ENCODE data around the gene TNNI3K. TPM values are rescaled to one million over a fixed set of nuclear protein-coding genes. Genes with fewer than 3 reads are reported as not detected.

TNNI3K gene
- total RNA-seq, 1 donor from 2014 or later, result not detected

- Mint-ChIP-seq H3K4me3 (ENCODE audit: unreplicated experiment) (no peak overlapping the region), H3K9me3 (ENCODE audit: unreplicated experiment) (no peaks in the 10 kb centered on the region), H3K27me3 (ENCODE audit: unreplicated experiment) (peaks cover 7% of the 10 kb centered on the region), H3K27ac (ENCODE audit: unreplicated experiment) (no peak overlapping the region), H3K36me3 (ENCODE audit: unreplicated experiment) (no peaks in the 10 kb centered on the region), H3K4me1 (ENCODE audit: unreplicated experiment) (no peaks in the 10 kb centered on the region)
- DNase-seq (ENCODE audit: extremely low spot score, unreplicated experiment), result no peak
- no peak for TF ChIP-seq CTCF (IDR thresholded peaks at IDR 0.05)
Measured at GRCh38 chr1:74481607-74482006, 246.4 kb downstream of the TNNI3K start.

DNA sequence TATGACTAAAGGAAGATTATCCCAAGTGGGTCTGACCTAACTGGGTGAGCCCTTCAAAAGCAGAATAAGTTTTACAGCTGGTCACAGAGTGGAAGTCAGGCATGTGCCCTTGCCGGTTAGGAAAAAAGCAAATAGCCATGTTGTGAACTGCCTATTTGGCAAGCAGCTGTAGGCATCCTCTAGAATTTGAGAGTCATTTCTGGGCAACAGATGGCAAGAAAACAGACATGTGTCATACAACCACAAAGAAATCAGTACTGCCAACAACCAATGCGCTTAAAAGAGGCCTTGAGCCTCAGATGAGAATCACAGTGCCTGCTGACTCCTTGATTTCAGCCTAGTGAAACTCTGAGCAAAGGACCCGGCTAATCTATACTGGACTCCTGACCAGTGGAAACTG lies 250.4 kb downstream of the TNNI3K start:
- no peaks in the 10 kb centered on the region for H3K9me3 Mint-ChIP-seq (ENCODE audit: unreplicated experiment)
- TF ChIP-seq CTCF (IDR thresholded peaks at IDR 0.05), result no peak
- H3K27ac Mint-ChIP-seq (ENCODE audit: unreplicated experiment), result no peak overlapping the region
- DNase-seq (ENCODE audit: extremely low spot score, unreplicated experiment), result no peak
- H3K4me1 Mint-ChIP-seq (ENCODE audit: unreplicated experiment), result no peaks in the 10 kb centered on the region
- H3K27me3 Mint-ChIP-seq (ENCODE audit: unreplicated experiment), result peaks cover 2% of the 10 kb centered on the region
- no peak overlapping the region for H3K4me3 Mint-ChIP-seq (ENCODE audit: unreplicated experiment)
- H3K36me3 Mint-ChIP-seq (ENCODE audit: unreplicated experiment), result no peaks in the 10 kb centered on the region

DNA sequence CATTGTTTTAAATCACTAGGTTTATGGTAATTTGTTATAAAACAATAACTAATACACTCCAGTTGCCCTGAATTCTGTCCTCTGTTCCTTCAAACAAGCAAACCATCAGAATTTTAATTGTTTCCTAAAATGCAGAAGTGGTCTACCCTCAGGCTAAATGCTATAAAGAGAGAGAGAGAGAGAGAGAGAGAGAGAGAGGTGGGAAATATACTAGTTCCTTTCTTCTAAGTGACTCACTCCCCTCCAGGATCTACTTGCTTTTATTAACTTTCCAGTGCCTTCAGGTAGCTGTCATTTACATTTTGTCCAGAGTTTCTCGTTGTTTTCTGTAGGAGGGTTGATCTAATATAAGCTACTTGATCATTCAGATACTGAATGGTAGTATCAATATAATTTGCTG lies 250.8 kb downstream of the TNNI3K start:
- Mint-ChIP-seq H3K4me1 (ENCODE audit: unreplicated experiment) (no peaks in the 10 kb centered on the region), H3K4me3 (ENCODE audit: unreplicated experiment) (no peak overlapping the region), H3K27ac (ENCODE audit: unreplicated experiment) (no peak overlapping the region), H3K27me3 (ENCODE audit: unreplicated experiment) (peaks cover 2% of the 10 kb centered on the region), H3K36me3 (ENCODE audit: unreplicated experiment) (no peaks in the 10 kb centered on the region), H3K9me3 (ENCODE audit: unreplicated experiment) (no peaks in the 10 kb centered on the region)
- DNase-seq (ENCODE audit: extremely low spot score, unreplicated experiment), result no peak
- TF ChIP-seq CTCF (IDR thresholded peaks at IDR 0.05), result no peak

DNA sequence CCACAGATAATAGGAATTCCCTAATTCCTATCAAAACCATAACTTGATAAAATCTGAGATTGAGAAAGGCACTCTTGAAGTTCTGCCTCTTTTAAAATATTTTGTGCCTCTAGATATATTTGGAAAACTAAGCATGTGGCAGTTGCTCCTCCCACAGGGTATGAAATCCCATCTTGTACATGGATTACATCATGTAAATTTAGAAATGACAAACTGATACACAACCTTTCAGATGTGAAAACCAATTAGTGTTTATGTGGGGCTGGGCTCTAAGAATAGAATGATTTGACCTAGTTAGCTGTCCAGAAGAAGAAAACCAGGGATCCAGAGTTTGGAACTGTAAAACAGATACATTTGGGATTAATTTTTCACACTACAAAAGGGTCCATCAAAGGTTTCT lies 261.5 kb downstream of the TNNI3K start:
- H3K27ac Mint-ChIP-seq (ENCODE audit: unreplicated experiment), result no peak overlapping the region
- TF ChIP-seq CTCF (IDR thresholded peaks at IDR 0.05), result no peak
- DNase-seq (ENCODE audit: extremely low spot score, unreplicated experiment), result no peak
- H3K36me3 Mint-ChIP-seq (ENCODE audit: unreplicated experiment), result no peaks in the 10 kb centered on the region
- H3K27me3 Mint-ChIP-seq (ENCODE audit: unreplicated experiment), result peaks cover 7% of the 10 kb centered on the region
- no peaks in the 10 kb centered on the region for H3K9me3 Mint-ChIP-seq (ENCODE audit: unreplicated experiment)
- H3K4me3 Mint-ChIP-seq (ENCODE audit: unreplicated experiment), result no peak overlapping the region
- no peaks in the 10 kb centered on the region for H3K4me1 Mint-ChIP-seq (ENCODE audit: unreplicated experiment)

GRCh38 chr1:74498901-74499300 lies 263.7 kb downstream of the TNNI3K start:
- TF ChIP-seq CTCF (IDR thresholded peaks at IDR 0.05), result no peak
- no peaks in the 10 kb centered on the region for H3K36me3 Mint-ChIP-seq (ENCODE audit: unreplicated experiment)

More at GRCh38 chr1:74498901-74499300, 263.7 kb downstream of the TNNI3K start:
- H3K4me3 Mint-ChIP-seq (ENCODE audit: unreplicated experiment), result no peak overlapping the region
- H3K27ac Mint-ChIP-seq (ENCODE audit: unreplicated experiment), result no peak overlapping the region
- H3K27me3 Mint-ChIP-seq (ENCODE audit: unreplicated experiment), result peaks cover 7% of the 10 kb centered on the region
- DNase-seq (ENCODE audit: extremely low spot score, unreplicated experiment), result no peak
- no peaks in the 10 kb centered on the region for H3K9me3 Mint-ChIP-seq (ENCODE audit: unreplicated experiment)
- no peaks in the 10 kb centered on the region for H3K4me1 Mint-ChIP-seq (ENCODE audit: unreplicated experiment)

Data from osteocyte (in vitro differentiated cells).